Amniotic stem cell (primary cell): ENCODE measurements around the gene AXIN2.
"Not testable (repeated sequence)": the region's sequence is repeated elsewhere in the genome, so short reads cannot be mapped to it uniquely, and the experiment has no call there.

ENCODE experiments used
- DNase-seq: peaks from one replicate; lab custom pipeline; 2025; lab: John Stamatoyannopoulos, UW

Gene AXIN2

GRCh38 chr17:65519462-65519861 lies 42.0 kb downstream of the AXIN2 start:
- no peak for DNase-seq

- DNase-seq = no peak
These were observed 43.2 kb downstream of the AXIN2 start for GRCh38 chr17:65518256-65518655.

GRCh38 chr17:65515959-65516948 lies 45.2 kb downstream of the AXIN2 start:
- DNase-seq = no peak

GRCh38 chr17:65515512-65515911 lies 45.9 kb downstream of the AXIN2 start:
- no peak for DNase-seq

- no peak for DNase-seq
These were observed 46.9 kb downstream of the AXIN2 start for GRCh38 chr17:65514541-65514940.

GRCh38 chr17:65514082-65514481 lies 47.4 kb downstream of the AXIN2 start:
- peak; percentile 4 for DNase-seq

GRCh38 chr17:65511316-65511715 lies 50.1 kb downstream of the AXIN2 start:
- DNase-seq = no peak

- DNase-seq = no peak
These were observed 52.4 kb downstream of the AXIN2 start for GRCh38 chr17:65509032-65509431.

- not testable (repeated sequence) for DNase-seq
These were observed 56.8 kb downstream of the AXIN2 start for GRCh38 chr17:65504673-65505072.

- DNase-seq = no peak
These were observed 57.3 kb downstream of the AXIN2 start for GRCh38 chr17:65504141-65504540.

GRCh38 chr17:65503557-65503956 lies 57.9 kb downstream of the AXIN2 start:
- DNase-seq = no peak

- no peak for DNase-seq
These were observed 62.6 kb downstream of the AXIN2 start for GRCh38 chr17:65498816-65499215.

- DNase-seq = no peak
These were observed 64.6 kb downstream of the AXIN2 start for GRCh38 chr17:65496801-65497200.

- no peak for DNase-seq
These were observed 66.1 kb downstream of the AXIN2 start for GRCh38 chr17:65495122-65496055.

- no peak for DNase-seq
These were observed 71.9 kb downstream of the AXIN2 start for GRCh38 chr17:65489413-65490155.

- DNase-seq = no peak
These were observed 72.8 kb downstream of the AXIN2 start for GRCh38 chr17:65488665-65489064.

GRCh38 chr17:65487990-65488389 lies 73.5 kb downstream of the AXIN2 start:
- DNase-seq = no peak

GRCh38 chr17:65487161-65487560 lies 74.3 kb downstream of the AXIN2 start:
- no peak for DNase-seq

GRCh38 chr17:65485388-65486299 lies 75.8 kb downstream of the AXIN2 start:
- no peak for DNase-seq

- DNase-seq = not testable (repeated sequence)
These were observed 77.0 kb downstream of the AXIN2 start for GRCh38 chr17:65484405-65484804.

GRCh38 chr17:65483438-65483837 lies 78.0 kb downstream of the AXIN2 start:
- no peak for DNase-seq
